Activated T-helper 2 cell treated with anti-CD3 and anti-CD28 coated beads, Interferon-gamma antibody, Interleukin-2, Interleukin-4, amounts not matched to agents 10 μg/mL and 5 μg/mL and 100 μg/mL, durations not matched to agents 14 hours and 24 hours and 36 hours (primary cell): ENCODE data around the gene CYGB. TPM values are rescaled to one million over a fixed set of nuclear protein-coding genes. Genes with fewer than 3 reads are reported as not detected.
"Not testable (repeated sequence)": the region's sequence is repeated elsewhere in the genome, so short reads cannot be mapped to it uniquely, and the experiment has no call there.

Experiments
- DNase-seq: peaks from one replicate; pipeline ENCODE4 v3.0.0; 2021; ENCODE audit warnings: low spot score
- H3K27ac Mint-ChIP-seq: one replicate; pipeline ENCODE4 v1.8.0; 2021; ENCODE audit warnings: mixed read lengths
- H3K27me3 Mint-ChIP-seq: one replicate; pipeline ENCODE4 v1.8.0; 2021; ENCODE audit warnings: low read depth, mixed read lengths
- H3K36me3 Mint-ChIP-seq: one replicate; pipeline ENCODE4 v1.8.0; 2021; ENCODE audit warnings: low read depth, mixed read lengths
- H3K4me1 Mint-ChIP-seq: one replicate; pipeline ENCODE4 v1.8.0; 2021; ENCODE audit warnings: low read depth, mixed read lengths
- H3K4me3 Mint-ChIP-seq: one replicate; pipeline ENCODE4 v1.8.0; 2021; ENCODE audit warnings: low read depth, mild to moderate bottlenecking, moderate library complexity, mixed read lengths
- H3K9me3 Mint-ChIP-seq: one replicate; pipeline ENCODE4 v1.8.0; 2021; ENCODE audit warnings: mixed read lengths
- intact Hi-C: fragments of 100-400 bp; cut with micrococcal nuclease; formaldehyde crosslinking; loops from one replicate; pipeline ENCODE4 v1.15.1; 2023
- total RNA-seq: library from RNA; stranded (reverse); gene quantifications from 2 replicates; pipeline ENCODE4 v1.2.3, GENCODE V29; 2022

The CYGB gene
- total RNA-seq, 1 donor from 2014 or later: not detected

DNA sequence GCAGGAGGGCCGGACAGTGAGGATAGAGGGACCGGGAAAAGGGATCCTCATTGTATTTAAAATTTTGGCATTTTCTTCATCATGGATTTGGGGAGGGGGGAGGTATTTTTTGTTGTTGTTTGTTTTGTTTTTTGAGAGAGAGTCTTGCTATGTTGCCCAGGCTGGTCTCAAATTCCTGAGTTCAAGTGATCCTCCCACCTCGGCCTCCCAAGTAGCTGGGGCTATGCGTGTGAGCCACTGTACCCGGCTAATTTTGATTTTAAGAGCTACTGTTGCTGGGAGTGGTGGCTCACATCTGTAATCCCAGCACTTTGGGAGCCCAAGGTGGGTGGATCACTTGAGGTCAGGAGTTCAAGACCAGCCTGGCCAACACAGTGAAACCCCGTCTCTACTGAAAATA lies 23.2 kb downstream of the CYGB start:
- H3K4me1 Mint-ChIP-seq: peaks cover 49% of the 10 kb centered on the region
- peak overlapping the region; percentile 42 for H3K4me3 Mint-ChIP-seq
- H3K9me3 Mint-ChIP-seq, DNase-seq, intact Hi-C loops, H3K36me3 Mint-ChIP-seq, H3K27me3 Mint-ChIP-seq: not testable (repeated sequence)
- peak overlapping the region; percentile 99 for H3K27ac Mint-ChIP-seq

- intact Hi-C loops: no loop called here
Observed at GRCh38 chr17:76513306-76513692, 24.2 kb downstream of the CYGB start.

GRCh38 chr17:76512366-76513305 lies 24.9 kb downstream of the CYGB start:
- Mint-ChIP-seq H3K4me1 (peaks cover 42% of the 10 kb centered on the region), H3K36me3 (no peaks in the 10 kb centered on the region), H3K4me3 (no peak overlapping the region), H3K9me3 (no peaks in the 10 kb centered on the region), H3K27me3 (peaks cover 6% of the 10 kb centered on the region), H3K27ac (peak overlapping the region; percentile 61)
- no peak for DNase-seq
- intact Hi-C loops: no loop called here

More at GRCh38 chr17:76513306-76513692, 24.2 kb downstream of the CYGB start:
- H3K27me3 Mint-ChIP-seq: peaks cover 3% of the 10 kb centered on the region
- peaks cover 48% of the 10 kb centered on the region for H3K4me1 Mint-ChIP-seq
- H3K9me3 Mint-ChIP-seq: no peaks in the 10 kb centered on the region
- no peaks in the 10 kb centered on the region for H3K36me3 Mint-ChIP-seq
- H3K4me3 Mint-ChIP-seq: no peak overlapping the region
- H3K27ac Mint-ChIP-seq: peak overlapping the region; percentile 61
- no peak for DNase-seq

- intact Hi-C loops: no loop called here
- peaks cover 7% of the 10 kb centered on the region for H3K27me3 Mint-ChIP-seq
- H3K4me3 Mint-ChIP-seq: no peak overlapping the region
- no peak for DNase-seq
- no peak overlapping the region for H3K27ac Mint-ChIP-seq
- H3K4me1 Mint-ChIP-seq: peaks cover 39% of the 10 kb centered on the region
- no peaks in the 10 kb centered on the region for H3K9me3 Mint-ChIP-seq
- H3K36me3 Mint-ChIP-seq: no peaks in the 10 kb centered on the region
Observed at GRCh38 chr17:76511668-76512365, 25.7 kb downstream of the CYGB start.

- no peaks in the 10 kb centered on the region for H3K9me3 Mint-ChIP-seq
- no peak for DNase-seq
- H3K27ac Mint-ChIP-seq: no peak overlapping the region
- peaks cover 40% of the 10 kb centered on the region for H3K4me1 Mint-ChIP-seq
- peaks cover 7% of the 10 kb centered on the region for H3K27me3 Mint-ChIP-seq
- H3K4me3 Mint-ChIP-seq: no peak overlapping the region
- intact Hi-C loops: no loop called here
- H3K36me3 Mint-ChIP-seq: no peaks in the 10 kb centered on the region
Observed at GRCh38 chr17:76510831-76511244, 26.7 kb downstream of the CYGB start.

DNA sequence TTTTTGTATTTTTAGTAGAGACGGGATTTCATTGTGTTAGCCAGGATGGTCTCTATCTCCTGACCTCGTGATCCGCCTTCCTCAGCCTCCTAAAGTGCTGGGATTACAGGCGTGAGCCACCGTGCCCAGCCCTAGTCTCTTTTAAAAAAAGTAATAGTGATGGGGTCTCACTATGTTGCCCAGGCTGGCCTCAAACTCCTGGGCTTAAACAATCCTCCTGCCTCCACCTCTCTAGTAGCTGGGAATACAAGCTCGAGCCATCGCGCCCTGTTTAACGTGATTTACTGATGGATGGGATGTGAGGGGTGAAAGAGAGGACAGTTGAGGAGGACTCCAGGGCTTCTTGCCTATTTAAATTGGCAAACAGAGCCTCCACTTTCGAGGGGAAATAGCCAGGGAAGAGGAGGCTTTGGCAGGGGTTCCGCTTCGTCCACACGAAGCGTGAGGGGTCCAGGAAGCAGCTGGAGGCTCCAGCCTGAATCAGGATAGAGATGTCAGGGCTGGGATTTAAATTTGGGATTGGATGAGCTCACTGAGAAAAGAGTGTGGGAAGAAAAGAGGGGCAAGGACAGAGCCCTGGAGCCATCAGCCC lies 28.9 kb downstream of the CYGB start:
- DNase-seq, H3K27ac Mint-ChIP-seq, H3K27me3 Mint-ChIP-seq, H3K9me3 Mint-ChIP-seq, intact Hi-C loops, H3K4me3 Mint-ChIP-seq, H3K36me3 Mint-ChIP-seq: not testable (repeated sequence)
- peaks cover 24% of the 10 kb centered on the region for H3K4me1 Mint-ChIP-seq

- Mint-ChIP-seq H3K27ac (no peak overlapping the region), H3K36me3 (no peaks in the 10 kb centered on the region), H3K27me3 (peaks cover 7% of the 10 kb centered on the region), H3K4me3 (no peak overlapping the region), H3K4me1 (peaks cover 19% of the 10 kb centered on the region), H3K9me3 (no peaks in the 10 kb centered on the region)
- DNase-seq: peak; percentile 84
- intact Hi-C loops: loop anchor here (1.0 to 2.0 kb wide), 2 partner anchors 40 to 98 kb away; no protein-coding TSS in a partner anchor
Observed at GRCh38 chr17:76506408-76507345, 30.8 kb downstream of the CYGB start.

- H3K27me3 Mint-ChIP-seq: peaks cover 7% of the 10 kb centered on the region
- no peak overlapping the region for H3K4me3 Mint-ChIP-seq
- intact Hi-C loops: no loop called here
- no peak for DNase-seq
- H3K4me1 Mint-ChIP-seq: peaks cover 27% of the 10 kb centered on the region
- no peak overlapping the region for H3K27ac Mint-ChIP-seq
- peaks cover 6% of the 10 kb centered on the region for H3K36me3 Mint-ChIP-seq
- no peaks in the 10 kb centered on the region for H3K9me3 Mint-ChIP-seq
Observed at GRCh38 chr17:76504117-76504516, 33.4 kb downstream of the CYGB start.

GRCh38 chr17:76502341-76503211 lies 34.9 kb downstream of the CYGB start:
- H3K27me3 Mint-ChIP-seq: no peaks in the 10 kb centered on the region
- intact Hi-C loops: no loop called here
- H3K36me3 Mint-ChIP-seq: peaks cover 6% of the 10 kb centered on the region
- peak overlapping the region; percentile 80 for H3K4me3 Mint-ChIP-seq
- H3K9me3 Mint-ChIP-seq: no peaks in the 10 kb centered on the region
- peaks cover 25% of the 10 kb centered on the region for H3K4me1 Mint-ChIP-seq
- no peak for DNase-seq
- no peak overlapping the region for H3K27ac Mint-ChIP-seq

GRCh38 chr17:76501827-76502307 lies 35.6 kb downstream of the CYGB start:
- H3K9me3 Mint-ChIP-seq: no peaks in the 10 kb centered on the region
- H3K4me3 Mint-ChIP-seq: peak overlapping the region; percentile 80
- H3K36me3 Mint-ChIP-seq: peaks cover 6% of the 10 kb centered on the region
- no peaks in the 10 kb centered on the region for H3K27me3 Mint-ChIP-seq
- DNase-seq: no peak
- peak overlapping the region; percentile 92 for H3K27ac Mint-ChIP-seq
- intact Hi-C loops: loop anchor here (1.0 kb wide), 1 partner anchor 36 kb away; no protein-coding TSS in a partner anchor
- peaks cover 25% of the 10 kb centered on the region for H3K4me1 Mint-ChIP-seq
